ENCODE measurements around the gene SEPTIN5. TPM values are rescaled to one million over a fixed set of nuclear protein-coding genes. Genes with fewer than 3 reads are reported as not detected.

SEPTIN5 gene
- total RNA-seq, 1 donor from 2014 or later, result 32.0 TPM

GRCh38 chr22:19766511-19767426 lies 52.5 kb downstream of the SEPTIN5 start:
- Mint-ChIP-seq H3K4me3 (ENCODE audit: low read depth) (no peak overlapping the region), H3K27ac (no peak overlapping the region)
- peak; percentile 35 for TF ChIP-seq CTCF (IDR thresholded peaks at IDR 0.05; ENCODE audit: unreplicated experiment)

GRCh38 chr22:19767427-19768341 lies 53.4 kb downstream of the SEPTIN5 start:
- Mint-ChIP-seq H3K36me3 (ENCODE audit: insufficient read depth) (peaks cover 1% of the 10 kb centered on the region), H3K27ac (peak overlapping the region; percentile 18), H3K27me3 (peaks cover 73% of the 10 kb centered on the region), H3K9me3 (ENCODE audit: low read depth) (no peaks in the 10 kb centered on the region), H3K4me1 (ENCODE audit: low read depth) (peaks cover 6% of the 10 kb centered on the region), H3K4me3 (ENCODE audit: low read depth) (no peak overlapping the region)
- no peak for TF ChIP-seq CTCF (IDR thresholded peaks at IDR 0.05; ENCODE audit: unreplicated experiment)
- no peak for DNase-seq (ENCODE audit: low spot score, unreplicated experiment)

More at GRCh38 chr22:19766511-19767426, 52.5 kb downstream of the SEPTIN5 start:
- DNase-seq (ENCODE audit: low spot score, unreplicated experiment), result no peak
- Mint-ChIP-seq H3K36me3 (ENCODE audit: insufficient read depth) (peaks cover 1% of the 10 kb centered on the region), H3K4me1 (ENCODE audit: low read depth) (peaks cover 5% of the 10 kb centered on the region), H3K27me3 (peaks cover 72% of the 10 kb centered on the region), H3K9me3 (ENCODE audit: low read depth) (no peaks in the 10 kb centered on the region)

GRCh38 chr22:19769393-19769715 lies 55.1 kb downstream of the SEPTIN5 start:
- peaks cover 11% of the 10 kb centered on the region for H3K4me1 Mint-ChIP-seq (ENCODE audit: low read depth)
- no peak overlapping the region for H3K4me3 Mint-ChIP-seq (ENCODE audit: low read depth)
- TF ChIP-seq CTCF (IDR thresholded peaks at IDR 0.05; ENCODE audit: unreplicated experiment), result no peak
- H3K36me3 Mint-ChIP-seq (ENCODE audit: insufficient read depth), result peaks cover 1% of the 10 kb centered on the region
- DNase-seq (ENCODE audit: low spot score, unreplicated experiment), result no peak
- H3K27me3 Mint-ChIP-seq, result peaks cover 79% of the 10 kb centered on the region
- no peak overlapping the region for H3K27ac Mint-ChIP-seq
- H3K9me3 Mint-ChIP-seq (ENCODE audit: low read depth), result no peaks in the 10 kb centered on the region

GRCh38 chr22:19770349-19771220 lies 56.3 kb downstream of the SEPTIN5 start:
- no peak overlapping the region for H3K4me3 Mint-ChIP-seq (ENCODE audit: low read depth)
- DNase-seq (ENCODE audit: low spot score, unreplicated experiment), result no peak
- TF ChIP-seq CTCF (IDR thresholded peaks at IDR 0.05; ENCODE audit: unreplicated experiment), result no peak
- no peak overlapping the region for H3K27ac Mint-ChIP-seq
- peaks cover 7% of the 10 kb centered on the region for H3K4me1 Mint-ChIP-seq (ENCODE audit: low read depth)
- H3K36me3 Mint-ChIP-seq (ENCODE audit: insufficient read depth), result no peaks in the 10 kb centered on the region
- H3K27me3 Mint-ChIP-seq, result peaks cover 70% of the 10 kb centered on the region
- H3K9me3 Mint-ChIP-seq (ENCODE audit: low read depth), result no peaks in the 10 kb centered on the region

- peaks cover 6% of the 10 kb centered on the region for H3K4me1 Mint-ChIP-seq (ENCODE audit: low read depth)
- no peaks in the 10 kb centered on the region for H3K9me3 Mint-ChIP-seq (ENCODE audit: low read depth)
- no peak overlapping the region for H3K27ac Mint-ChIP-seq
- H3K36me3 Mint-ChIP-seq (ENCODE audit: insufficient read depth), result no peaks in the 10 kb centered on the region
- no peak for TF ChIP-seq CTCF (IDR thresholded peaks at IDR 0.05; ENCODE audit: unreplicated experiment)
- no peak for DNase-seq (ENCODE audit: low spot score, unreplicated experiment)
- H3K4me3 Mint-ChIP-seq (ENCODE audit: low read depth), result no peak overlapping the region
- peaks cover 68% of the 10 kb centered on the region for H3K27me3 Mint-ChIP-seq
Measured at GRCh38 chr22:19772422-19772672, 58.0 kb downstream of the SEPTIN5 start.

Measured in progenitor cell of endocrine pancreas (in vitro differentiated cells).